HG03280 (cell line): ENCODE data around the gene SLC22A3.

ENCODE experiments used
- ATAC-seq: cut with Tn5 transposase; IDR thresholded peaks from one replicate; pipeline ENCODE4 v1.9.1; 2021; ENCODE audit warnings: mild to moderate bottlenecking, moderate library complexity; ENCODE audit not compliant: unreplicated experiment

The SLC22A3 gene

DNA sequence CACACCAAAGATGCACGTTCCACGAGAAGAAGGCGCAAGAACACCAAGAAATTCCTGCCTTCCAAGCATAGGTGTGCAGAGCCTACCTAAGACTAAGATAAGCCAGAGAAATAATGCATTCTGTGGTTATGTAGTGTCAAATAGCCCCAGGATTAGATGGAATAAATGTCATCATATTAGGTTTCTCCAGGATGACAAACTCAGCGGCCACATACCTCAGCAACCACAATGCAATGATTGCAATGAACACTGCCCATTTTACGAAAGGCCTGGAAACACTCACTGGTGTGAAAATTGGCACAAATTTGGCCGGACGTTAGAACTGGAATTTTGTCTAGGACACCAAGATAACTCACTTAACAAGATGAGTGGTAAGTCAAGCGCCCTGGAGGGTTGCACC lies 129.7 kb downstream of the SLC22A3 start:
- no peak for ATAC-seq

DNA sequence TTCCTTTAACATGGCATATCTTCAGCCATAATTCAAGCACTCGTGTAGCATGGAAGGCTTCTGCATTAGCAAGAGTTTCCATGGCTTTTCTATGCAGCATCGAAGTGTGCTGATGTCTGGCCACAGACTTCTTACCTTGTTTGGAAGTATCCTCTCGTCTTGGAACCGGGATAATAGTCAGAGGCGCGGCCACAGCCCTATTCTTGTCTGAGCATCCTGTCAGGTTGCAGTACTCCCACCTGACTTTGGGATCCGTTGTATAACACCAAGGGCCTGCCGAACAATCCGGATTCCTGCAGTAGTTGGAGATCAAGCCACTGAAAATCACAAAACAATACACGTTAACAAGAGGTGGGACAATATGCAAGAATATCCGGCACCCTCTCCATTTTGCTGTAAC lies 138.9 kb downstream of the SLC22A3 start:
- ATAC-seq, result no peak

DNA sequence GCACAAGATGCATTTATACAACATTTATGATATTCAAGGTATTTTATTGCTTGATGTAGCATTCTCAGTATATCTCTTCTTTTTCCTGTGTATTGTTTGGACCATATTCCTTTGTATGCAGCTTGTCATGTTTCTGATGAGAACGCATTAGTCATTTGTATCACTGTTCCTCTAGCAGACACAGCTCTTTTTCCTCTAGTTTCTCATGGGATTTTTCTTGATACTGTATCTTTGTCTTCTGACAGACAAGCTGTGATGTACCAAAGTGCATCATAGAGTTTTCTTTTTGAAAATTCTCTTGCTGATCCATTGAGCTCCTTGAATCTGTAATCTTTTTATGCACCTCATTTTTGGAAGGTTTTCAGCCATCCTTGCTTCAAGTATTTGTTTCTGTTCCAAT lies 140.9 kb downstream of the SLC22A3 start:
- no peak for ATAC-seq

DNA sequence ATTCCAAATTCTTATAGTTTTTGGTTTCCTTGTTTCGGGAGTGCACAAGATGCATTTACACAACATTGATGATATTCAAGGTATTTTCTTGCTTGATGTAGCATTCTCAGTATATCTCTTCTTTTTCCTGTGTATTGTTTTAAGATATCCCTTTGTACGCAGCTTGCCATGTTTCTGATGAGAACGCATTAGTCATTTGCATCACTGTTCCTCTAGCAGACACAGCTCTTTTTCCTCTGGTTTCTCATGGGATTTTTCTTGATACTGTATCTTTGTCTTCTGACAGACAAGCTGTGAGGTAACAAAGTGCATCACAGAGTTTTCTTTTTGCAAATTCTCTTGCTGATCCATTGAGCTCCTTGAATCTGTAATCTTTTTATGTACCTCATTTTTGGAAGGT lies 146.4 kb downstream of the SLC22A3 start:
- ATAC-seq, result no peak

DNA sequence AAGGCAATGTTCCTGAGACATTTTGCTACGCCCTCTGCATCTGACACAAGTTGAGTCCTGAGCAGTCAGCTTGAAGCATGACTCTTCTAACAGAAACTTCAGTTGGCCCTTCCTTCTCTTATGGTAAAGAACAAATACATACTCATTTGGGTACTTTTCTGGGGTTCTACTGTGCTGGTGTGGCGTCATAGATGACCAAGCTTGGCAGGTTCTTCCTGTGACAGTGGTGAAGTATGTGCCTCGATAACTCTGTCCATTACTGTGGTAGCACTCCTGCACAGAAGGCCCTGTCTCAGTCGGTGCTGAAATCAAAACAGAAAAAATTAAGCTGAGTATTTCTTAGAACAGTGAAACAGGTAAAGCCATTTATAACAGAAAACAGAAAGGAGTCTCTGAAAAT lies 152.5 kb downstream of the SLC22A3 start:
- no peak for ATAC-seq
